ENCODE results near the gene ROBO1. TPM values are rescaled to one million over a fixed set of nuclear protein-coding genes. Genes with fewer than 3 reads are reported as not detected.

ROBO1 gene
- total and polyA plus RNA-seq, 2 of the 8 experiments (the other 6 are each of a cell fraction or from before 2014, with no cell fraction given), result 51.4 to 91.0 TPM

GRCh38 chr3:78977073-78977472 lies 790.7 kb downstream of the ROBO1 start:
- H3K23me2 ChIP-seq (ENCODE audit: low read depth, low read length), result no peaks in the 10 kb centered on the region
- no peak overlapping the region for H3K18ac ChIP-seq (ENCODE audit: extremely low read depth, low read length)
- H2BK120ac ChIP-seq (replicated peaks; ENCODE audit: low read depth, low read length), result no peak overlapping the region
- no peak for FAIRE-seq
- no peaks in the 10 kb centered on the region for H3K27me3 ChIP-seq (replicated peaks in 1 of 4; ENCODE audit: control insufficient read depth in 3 of 4, extremely low read depth in 1 of 4, insufficient read depth in 3 of 4, low read length in 3 of 4)
- peaks cover 0 to 96% of the 10 kb centered on the region in 2 experiments; a peak in 3 of 4 replicates for H3K79me2 ChIP-seq (ENCODE audit: control insufficient read depth in 1 of 2, insufficient read depth in 2 of 2, low read length in 2 of 2)
- no peak overlapping the region for H2BK5ac ChIP-seq (ENCODE audit: low read depth, low read length)
- DNase-seq (ENCODE audit: low read depth in 1 of 2, low spot score in 2 of 2), result no peak
- H4K20me1 ChIP-seq (replicated peaks in 1 of 2; ENCODE audit: control insufficient read depth in 1 of 2, insufficient read depth in 2 of 2, low read length in 2 of 2), result peaks cover 1 to 5% of the 10 kb centered on the region in 2 experiments
- H3K56ac ChIP-seq (replicated peaks; ENCODE audit: insufficient read length, low read depth, low read length), result no peak overlapping the region
- H3K4me1 ChIP-seq (replicated peaks in 1 of 4; ENCODE audit: control insufficient read depth in 3 of 4, insufficient read depth in 4 of 4, low read length in 3 of 4), result peaks cover 3 to 25% (median 10%) of the 10 kb centered on the region in 4 experiments; a peak in 5 of 7 replicates
- H2BK20ac ChIP-seq (ENCODE audit: low read length), result no peak overlapping the region
- H2AFZ ChIP-seq (ENCODE audit: low read length), result no peak overlapping the region
- no peak overlapping the region for H3K14ac ChIP-seq (ENCODE audit: insufficient read length)
- no peak overlapping the region for H3K4me3 ChIP-seq (ENCODE audit: extremely low read depth in 1 of 4, insufficient read depth in 2 of 4, low read depth in 3 of 4, low read length in 4 of 4)
- no peak overlapping the region for H4K8ac ChIP-seq (ENCODE audit: extremely low read depth, insufficient read depth, low read length)
- no peak overlapping the region for H2BK15ac ChIP-seq (ENCODE audit: low read length)
- no peak overlapping the region for H4K5ac ChIP-seq (ENCODE audit: insufficient read length, low read depth, low read length)
- H3K4ac ChIP-seq (replicated peaks; ENCODE audit: insufficient read length, low read depth, low read length), result no peak overlapping the region
- H3K23ac ChIP-seq (ENCODE audit: insufficient read length), result no peak overlapping the region
- H3K4me2 ChIP-seq (ENCODE audit: insufficient read depth in 1 of 2, low read depth in 2 of 2, low read length in 2 of 2), result no peak overlapping the region
- no peak overlapping the region for H4K91ac ChIP-seq (replicated peaks; ENCODE audit: insufficient read length, low read length)
- H3K9ac ChIP-seq (replicated peaks in 1 of 4; ENCODE audit: extremely low read depth in 1 of 4, low read depth in 3 of 4, low read length in 3 of 4), result no peak overlapping the region
- POLR2A ChIA-PET (ENCODE audit: partially characterized antibody), result no interaction called here
- H3K27ac ChIP-seq (ENCODE audit: low read depth, low read length), result no peak overlapping the region
- H3K79me1 ChIP-seq (ENCODE audit: low read depth, low read length), result no peaks in the 10 kb centered on the region; the same call in 1 of the 2 replicates
- CTCF ChIA-PET (ENCODE audit: partially characterized antibody), result interaction anchor here (1.2 to 3.3 kb wide), 3 partner anchors 12 to 109 kb away, joined by 3 to 15 read pairs (median 4); no protein-coding TSS in a partner anchor
- H2BK12ac ChIP-seq (ENCODE audit: low read depth, low read length), result no peak overlapping the region
- H3K9me3 ChIP-seq (ENCODE audit: insufficient read depth in 2 of 2, low read depth in 1 of 2, low read length in 1 of 2), result no peaks in the 10 kb centered on the region
- no peaks in the 10 kb centered on the region for H3K36me3 ChIP-seq (ENCODE audit: control insufficient read depth in 2 of 4, insufficient read depth in 4 of 4, low read length in 3 of 4)
- no peak overlapping the region for H2AK5ac ChIP-seq (ENCODE audit: low read depth, low read length)
- TF ChIP-seq SP4 (IDR thresholded peaks at IDR 0.05; ENCODE audit: low read length), result no peak
- TF ChIP-seq ASH2L (IDR thresholded peaks at IDR 0.05; ENCODE audit: low read length), result no peak
- no peak for TF ChIP-seq BRCA1 (IDR thresholded peaks at IDR 0.05; ENCODE audit: low read depth, low read length)
- TF ChIP-seq EP300 (IDR thresholded peaks at IDR 0.05; ENCODE audit: borderline replicate concordance in 1 of 2, low read depth in 2 of 2, low read length in 2 of 2), result no peak
- no peak for TF ChIP-seq HDAC2 (IDR thresholded peaks at IDR 0.05; ENCODE audit: borderline replicate concordance in 1 of 2, low read depth in 2 of 2, low read length in 2 of 2)
- no peak for TF ChIP-seq GTF2F1 (IDR thresholded peaks at IDR 0.05; ENCODE audit: borderline replicate concordance, low read depth, low read length)
- no peak for TF ChIP-seq RXRA (IDR thresholded peaks at IDR 0.05; ENCODE audit: insufficient read depth, low read depth, low read length)
- no peak for TF ChIP-seq CHD1 (IDR thresholded peaks at IDR 0.05; ENCODE audit: low read depth, low read length)
- no peak for TF ChIP-seq JUND (IDR thresholded peaks at IDR 0.05; ENCODE audit: low read length)
- no peak for TF ChIP-seq TBP (IDR thresholded peaks at IDR 0.05; ENCODE audit: low read depth, low read length)
- TF ChIP-seq, protein P1, sequence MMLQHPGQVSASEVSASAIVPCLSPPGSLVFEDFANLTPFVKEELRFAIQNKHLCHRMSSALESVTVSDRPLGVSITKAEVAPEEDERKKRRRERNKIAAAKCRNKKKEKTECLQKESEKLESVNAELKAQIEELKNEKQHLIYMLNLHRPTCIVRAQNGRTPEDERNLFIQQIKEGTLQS (IDR thresholded peaks at IDR 0.05; ENCODE audit: insufficient read depth, low read depth, low read length), result no peak
- no peak for TF ChIP-seq BCL11A (IDR thresholded peaks at IDR 0.05; ENCODE audit: low read depth in 2 of 2, low read length in 2 of 2)
- TF ChIP-seq YY1 (IDR thresholded peaks at IDR 0.05; ENCODE audit: low read depth, low read length), result no peak
- TF ChIP-seq NANOG (IDR thresholded peaks at IDR 0.05; ENCODE audit: insufficient read depth, low read depth, low read length, poor library complexity, severe bottlenecking), result no peak
- TF ChIP-seq RBBP5 (IDR thresholded peaks at IDR 0.05; ENCODE audit: borderline replicate concordance, low read depth, low read length), result no peak
